Fibroblast of upper back skin (primary cell): ENCODE data around the gene ACACA.
"Not testable (repeated sequence)": the region's sequence is repeated elsewhere in the genome, so short reads cannot be mapped to it uniquely, and the experiment has no call there.

Source experiments
- DNase-seq: peaks from one replicate; pipeline ENCODE4 v3.0.0-alpha.2; 2013

ACACA gene

DNA sequence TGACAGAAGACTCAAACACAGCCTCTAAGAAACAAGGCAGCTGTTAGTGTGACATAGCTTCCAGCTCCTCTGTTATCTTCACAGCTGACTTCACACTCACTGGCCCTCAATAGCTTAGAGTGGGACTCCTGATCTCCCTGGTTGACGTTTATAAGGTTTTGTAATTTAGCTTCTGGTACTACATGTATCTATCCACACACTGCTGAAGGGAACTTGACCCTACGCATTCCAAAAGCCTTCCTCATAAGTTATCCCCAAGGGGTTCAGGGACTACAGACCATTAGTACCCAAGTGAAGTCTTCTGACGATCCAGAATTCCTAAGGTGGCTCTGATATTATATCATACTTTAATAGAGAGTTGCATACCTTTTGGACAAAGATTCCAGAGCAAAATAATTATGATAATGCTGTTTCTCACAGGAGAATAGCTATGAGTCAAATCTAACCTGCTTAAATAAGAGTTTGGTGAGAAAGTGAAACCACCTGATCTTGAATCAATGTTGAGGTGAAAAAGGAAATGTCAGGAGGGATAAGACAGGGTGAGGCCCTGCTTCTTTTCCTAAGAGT, 14.5 kb downstream of the ACACA start:
- DNase-seq: peak; percentile 76

DNA sequence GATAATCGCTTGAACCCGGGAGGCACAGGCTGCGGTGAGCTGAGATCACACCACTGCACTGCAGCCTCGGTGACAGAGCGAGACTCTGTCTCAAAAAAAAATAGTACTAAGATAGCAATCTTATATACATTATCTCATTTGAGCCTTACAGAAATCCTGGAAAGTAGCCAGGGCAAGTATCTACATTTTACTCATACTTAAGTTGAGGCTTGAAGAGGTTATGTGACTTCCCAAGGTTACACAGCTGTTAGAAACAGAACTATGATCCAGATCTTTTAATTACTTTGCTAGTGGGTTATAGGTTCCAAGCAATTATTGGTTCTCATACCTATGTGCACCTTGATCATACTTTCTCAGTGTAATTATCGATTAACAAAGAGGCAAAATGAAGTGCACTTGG, 15.5 kb downstream of the ACACA start:
- peak; percentile 51 for DNase-seq

DNA sequence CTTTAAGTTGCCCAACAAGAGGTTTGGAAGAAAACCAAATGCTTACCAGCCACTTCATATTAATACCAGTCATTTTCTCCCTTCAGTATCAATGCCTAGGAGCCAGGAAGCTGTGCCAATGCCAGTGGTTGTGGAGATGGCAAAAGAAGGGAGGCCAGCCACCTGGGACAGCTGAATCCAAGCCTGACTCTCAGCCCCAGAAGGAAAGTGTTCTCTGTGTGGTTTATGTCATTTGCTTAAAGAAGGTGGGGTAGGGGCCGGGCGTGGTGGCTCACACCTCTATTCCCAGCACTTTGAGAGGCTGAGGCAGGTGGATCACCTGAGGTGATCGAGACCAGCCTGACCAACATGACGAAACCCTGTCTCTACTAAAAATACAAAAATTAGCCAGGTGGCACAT, 17.5 kb downstream of the ACACA start:
- DNase-seq: no peak

DNA sequence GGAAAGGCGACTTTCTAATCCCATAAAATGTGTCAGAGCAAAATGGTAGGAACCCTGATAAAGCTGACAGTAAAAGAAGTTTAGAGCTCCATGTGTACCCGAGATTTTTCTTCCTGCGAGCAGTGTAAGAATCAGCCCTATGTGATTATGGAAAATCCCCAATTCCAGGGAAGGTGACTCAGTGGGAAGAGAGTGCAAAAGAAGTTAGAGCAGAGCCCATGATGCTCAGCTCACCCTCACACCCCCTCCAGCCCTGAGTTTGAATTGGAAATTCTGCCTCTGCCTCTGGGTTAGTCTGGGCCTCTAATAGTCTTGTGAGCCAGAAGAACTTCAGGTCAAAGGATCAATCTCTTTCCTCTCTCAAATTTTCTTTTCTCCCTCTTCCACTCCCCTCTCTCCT, 18.4 kb downstream of the ACACA start:
- peak; percentile 32 for DNase-seq

DNA sequence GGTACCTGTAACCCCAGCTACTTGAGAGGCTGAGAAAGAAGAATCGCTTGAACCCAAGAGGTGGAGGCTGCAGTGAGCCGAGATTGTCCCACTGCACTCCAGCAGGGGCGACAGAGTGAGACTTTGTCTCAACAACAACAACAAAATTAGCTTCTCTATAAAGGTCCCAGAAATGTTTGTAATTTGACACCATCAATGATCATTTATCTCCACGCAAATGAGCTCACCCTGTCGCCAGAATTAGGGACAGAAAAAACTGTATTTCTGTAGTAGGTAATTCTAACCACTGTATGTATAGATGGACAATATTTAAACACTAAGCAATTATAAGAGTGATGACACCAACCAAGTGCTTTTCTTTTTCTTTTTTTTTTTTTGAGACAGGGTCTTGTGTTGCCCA, 20.2 kb downstream of the ACACA start:
- no peak for DNase-seq

DNA sequence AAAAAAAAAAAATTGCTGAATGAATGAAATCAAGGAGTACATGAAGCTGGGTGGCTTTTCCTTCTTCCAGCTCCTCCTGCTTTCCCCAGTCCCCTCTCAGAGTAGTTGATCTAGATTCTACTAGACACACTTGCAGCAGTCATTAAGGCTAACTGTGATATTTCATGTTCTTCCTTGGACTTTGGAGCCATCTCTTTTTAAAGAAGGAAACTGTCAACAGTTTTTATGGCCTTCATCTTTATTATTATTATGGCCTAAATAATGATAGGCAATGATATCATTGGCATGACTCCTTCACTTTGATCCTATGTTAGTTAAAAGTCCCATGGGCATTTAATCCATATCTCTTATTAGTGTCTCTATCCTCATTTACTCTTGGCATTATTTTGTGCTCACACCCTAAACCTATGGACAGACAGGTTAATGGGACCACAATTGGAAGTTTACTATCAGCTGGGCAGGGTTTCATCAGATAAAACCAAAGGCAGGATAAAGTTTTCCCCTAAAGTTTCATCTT, 21.1 kb downstream of the ACACA start:
- DNase-seq: no peak

DNA sequence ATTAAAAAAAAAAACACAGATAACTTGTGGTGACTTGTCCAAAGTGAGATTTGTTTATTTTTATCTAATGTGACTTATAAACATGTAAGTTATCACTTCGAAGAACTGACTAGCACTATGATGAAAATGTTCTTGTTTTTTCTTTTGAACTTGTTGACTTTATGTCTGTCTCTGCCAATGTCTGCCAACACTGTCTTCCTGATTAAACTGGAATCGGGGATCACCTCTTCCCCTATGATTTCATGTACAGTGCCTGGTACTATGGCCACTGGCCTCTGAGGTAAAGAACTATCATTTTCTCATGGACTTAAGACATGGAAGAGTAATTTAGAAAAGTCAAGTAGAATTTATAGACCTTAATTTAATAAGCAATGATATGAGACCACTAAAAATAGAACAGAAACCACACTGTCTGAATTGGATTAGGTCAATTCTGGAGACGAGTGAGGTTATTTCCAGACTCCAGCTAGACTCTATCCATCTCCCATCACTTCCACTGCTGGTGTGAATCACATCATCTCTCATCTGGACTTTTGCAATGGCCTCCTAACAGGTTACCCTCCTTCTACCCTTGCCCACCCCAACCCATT, 22.0 kb downstream of the ACACA start:
- DNase-seq: no peak

DNA sequence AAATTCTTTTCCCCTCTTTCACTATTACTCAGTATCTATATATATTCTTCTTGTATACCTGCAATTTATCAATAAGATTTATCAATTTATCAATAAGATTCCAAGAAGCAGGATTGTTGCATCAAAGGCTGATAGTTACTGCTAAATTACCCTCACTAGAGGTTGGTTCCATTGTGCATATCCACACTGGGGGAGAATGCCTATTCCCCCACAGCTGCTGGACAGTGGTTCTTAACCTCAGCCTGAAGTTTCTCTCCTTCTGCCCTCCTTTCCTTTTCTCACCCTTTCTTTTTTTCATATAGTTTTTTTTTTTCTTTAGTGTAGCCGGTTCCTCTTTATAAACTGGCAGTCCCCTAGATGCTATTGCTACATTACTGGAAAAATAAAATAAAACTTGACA, 24.6 kb downstream of the ACACA start:
- DNase-seq: no peak

DNA sequence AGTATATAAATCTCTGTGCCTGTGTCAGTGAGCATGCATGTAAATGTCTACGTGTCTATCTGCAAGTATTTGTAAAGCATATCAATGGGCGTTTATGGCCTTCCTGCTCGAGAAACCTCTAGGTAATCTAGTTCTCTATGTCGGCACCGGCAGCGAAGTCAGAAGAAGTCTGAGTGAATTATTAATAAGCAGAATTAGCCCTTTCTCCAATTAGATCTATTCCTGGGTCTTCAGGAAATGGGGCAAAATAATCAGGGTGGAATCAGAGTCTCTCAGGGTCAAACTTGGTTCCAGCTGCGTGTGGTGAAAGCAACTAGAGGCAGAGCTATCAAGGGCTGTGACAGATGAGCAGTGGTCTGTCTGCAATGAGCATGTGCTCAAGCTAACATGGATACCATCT, 30.9 kb downstream of the ACACA start, which contains the start of gene C17orf78:
Gene C17orf78 (plus strand): TSS at position 280 of the 400 bp plus-strand sequence. CDS start 108 bp downstream, at position 388.
- DNase-seq: no peak

DNA sequence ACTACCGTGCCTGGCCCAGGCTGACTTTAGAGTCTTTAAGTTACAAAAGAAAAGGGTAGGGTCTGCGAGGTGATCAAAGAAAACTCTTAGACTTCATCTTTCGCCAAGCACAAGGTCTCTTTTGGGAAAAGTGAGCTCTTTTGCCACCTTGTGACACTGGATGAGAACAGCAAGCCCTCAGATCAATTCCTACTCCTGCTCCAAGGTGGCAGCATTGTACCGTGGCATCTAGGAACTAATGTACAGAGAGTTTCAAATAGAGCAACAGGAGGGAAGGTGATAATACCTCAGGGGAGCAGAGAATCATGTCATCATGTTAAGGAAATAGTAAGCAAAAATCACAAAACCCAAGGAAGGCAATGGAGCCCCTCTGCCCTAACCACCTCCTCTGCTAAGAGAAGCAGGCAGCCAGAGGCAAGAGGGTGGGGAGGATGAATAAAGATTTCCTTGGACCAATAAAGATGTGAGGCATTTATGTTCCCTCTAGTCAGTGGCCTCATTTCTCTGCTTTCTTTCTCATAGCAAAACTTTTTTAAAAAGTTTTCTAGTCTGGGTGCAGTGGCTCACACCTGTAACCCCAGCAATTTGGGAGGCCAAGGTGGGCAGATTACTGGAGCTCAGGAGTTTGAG, 33.0 kb downstream of the ACACA start:
- DNase-seq: peak; percentile 82

DNA sequence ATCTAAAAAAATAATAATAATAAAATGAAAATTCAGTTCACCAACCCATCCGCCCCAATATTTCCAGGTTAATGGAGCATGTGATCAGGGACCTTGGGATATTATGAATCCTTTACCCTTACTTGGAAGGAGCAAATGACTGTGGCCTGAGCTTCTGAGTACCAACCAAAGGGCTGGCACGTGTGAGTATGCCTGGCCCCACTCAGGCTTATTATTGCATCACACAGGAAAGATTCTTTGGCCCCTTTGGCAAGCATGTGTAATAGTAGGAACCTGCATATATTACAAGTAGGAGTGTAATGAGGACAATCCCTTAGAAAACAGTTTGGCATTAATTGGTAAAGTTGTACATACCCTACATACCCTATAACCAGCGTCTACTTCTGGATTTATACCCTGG, 38.1 kb downstream of the ACACA start:
- DNase-seq: peak; percentile 16

DNA sequence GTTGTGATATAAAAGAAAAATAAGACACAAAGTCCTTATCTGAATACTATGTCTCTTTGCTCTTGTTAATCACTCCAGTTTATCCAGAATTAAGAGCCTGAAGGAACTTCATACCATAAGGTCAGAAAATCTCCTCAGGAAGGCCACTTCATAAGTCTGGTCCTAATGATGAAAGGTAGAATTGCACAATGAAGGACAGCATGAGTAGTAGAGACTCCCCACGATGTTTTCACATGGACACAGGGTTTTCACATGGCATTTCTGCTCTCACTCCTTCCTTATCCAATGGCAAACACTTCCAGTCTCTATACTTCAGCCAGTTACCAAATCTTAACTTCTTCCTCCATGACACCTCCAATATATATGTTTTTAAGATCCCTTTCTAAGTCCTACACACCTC, 41.0 kb downstream of the ACACA start:
- no peak for DNase-seq

DNA sequence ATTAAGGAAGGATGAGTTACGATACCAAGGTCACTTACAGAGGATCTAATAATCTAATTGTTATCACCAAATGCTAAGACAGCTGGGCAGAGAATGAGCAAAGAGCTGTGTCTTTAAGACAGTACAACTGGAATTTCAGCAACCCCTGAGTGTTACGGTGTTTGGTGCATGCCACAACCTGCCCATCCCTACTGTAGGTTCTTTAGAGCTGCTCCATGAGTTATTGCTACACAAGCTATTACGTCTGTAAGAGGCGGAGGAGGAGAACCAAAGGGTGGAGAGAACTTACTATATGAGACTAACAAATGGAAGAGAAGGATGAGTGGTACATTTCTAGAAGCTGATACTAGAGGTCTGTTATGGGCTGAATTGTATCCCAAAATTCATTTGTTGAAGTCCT, 45.1 kb downstream of the ACACA start:
- DNase-seq: no peak

DNA sequence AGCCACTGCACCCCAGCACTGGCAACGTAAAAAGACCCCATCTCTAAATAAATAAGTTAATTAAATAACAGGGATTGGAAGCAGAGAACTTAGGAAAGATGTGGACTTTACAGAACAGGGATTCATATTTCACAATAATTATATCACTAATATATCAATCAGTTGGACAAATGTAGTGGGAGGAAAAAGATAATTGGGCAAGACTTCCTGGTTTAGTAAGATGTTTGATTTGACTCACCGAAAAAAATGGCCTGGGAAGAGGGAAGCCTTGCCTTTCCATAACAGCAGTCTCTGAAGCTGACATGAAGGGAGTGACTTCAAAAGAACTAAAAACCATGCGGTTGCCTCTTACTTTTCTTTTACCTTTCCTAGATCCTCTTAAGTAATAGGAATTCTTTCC, 46.0 kb downstream of the ACACA start:
- DNase-seq: no peak

DNA sequence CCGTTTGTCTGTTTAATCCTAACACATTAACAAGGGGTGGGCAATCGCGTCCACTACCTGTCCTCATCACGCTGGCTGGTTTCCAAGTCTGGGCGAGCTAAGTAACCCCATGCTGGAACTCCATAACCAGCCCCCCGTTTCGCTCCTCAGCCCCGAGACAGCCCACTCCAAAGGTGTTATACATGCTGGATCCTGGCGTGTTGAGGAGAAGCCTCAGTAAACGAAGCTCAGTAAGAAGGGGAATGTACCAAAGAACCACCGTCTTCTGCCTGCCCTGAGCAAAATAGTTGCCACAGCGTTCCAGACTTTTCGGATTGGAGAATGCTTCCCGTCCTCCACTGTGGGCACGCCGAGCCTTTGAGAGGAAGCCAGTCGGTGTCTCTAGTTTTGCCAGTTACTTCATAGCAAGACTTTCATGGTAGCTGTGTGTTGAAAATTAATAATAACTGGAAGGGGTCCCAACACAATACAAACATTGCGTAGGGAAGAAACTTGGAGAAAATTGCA, 46.9 kb downstream of the ACACA start:
- no peak for DNase-seq

DNA sequence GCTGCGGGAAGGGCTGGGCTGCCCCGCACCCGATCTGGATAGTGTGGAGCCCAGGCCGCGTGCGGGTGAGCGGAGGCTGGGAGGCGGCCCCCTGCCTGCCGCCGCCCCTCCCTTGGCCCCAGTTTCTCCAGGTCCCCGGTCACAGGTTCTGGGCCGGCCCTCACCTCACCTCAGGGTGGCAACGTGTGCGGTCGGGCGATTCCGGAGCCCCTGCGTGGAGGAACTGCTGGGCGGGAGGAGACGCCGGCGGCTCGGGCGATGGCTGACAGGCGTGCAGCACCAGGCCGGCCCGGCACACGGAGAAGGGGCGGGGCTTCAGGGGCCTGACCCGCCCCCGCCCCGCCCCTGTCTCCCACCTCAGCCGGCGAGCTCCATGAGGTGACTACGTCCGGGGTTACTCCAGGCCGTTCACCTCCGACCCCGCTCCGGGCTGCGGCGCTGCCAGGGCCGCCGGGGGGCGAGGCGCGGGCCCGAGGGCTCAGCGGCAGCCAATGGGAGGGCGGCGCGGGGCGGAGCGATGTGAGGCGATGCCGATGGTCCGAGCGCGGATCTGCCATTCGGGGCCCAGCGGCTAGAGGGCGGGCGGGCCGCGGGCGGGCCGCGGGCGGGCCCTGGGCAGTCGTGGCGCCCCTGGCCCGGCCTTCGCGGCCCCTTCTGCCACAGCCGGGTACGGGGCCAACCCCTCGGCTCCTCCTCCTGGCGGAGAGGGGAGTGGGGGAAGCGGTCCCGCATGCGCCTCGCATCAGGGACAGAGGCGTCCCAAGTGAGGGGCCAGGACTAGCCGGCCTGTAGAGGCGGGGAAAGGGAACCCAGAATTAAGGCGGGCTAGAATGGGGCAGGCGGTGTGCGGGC, 47.6 kb downstream of the ACACA start:
- peak; percentile 90 for DNase-seq

DNA sequence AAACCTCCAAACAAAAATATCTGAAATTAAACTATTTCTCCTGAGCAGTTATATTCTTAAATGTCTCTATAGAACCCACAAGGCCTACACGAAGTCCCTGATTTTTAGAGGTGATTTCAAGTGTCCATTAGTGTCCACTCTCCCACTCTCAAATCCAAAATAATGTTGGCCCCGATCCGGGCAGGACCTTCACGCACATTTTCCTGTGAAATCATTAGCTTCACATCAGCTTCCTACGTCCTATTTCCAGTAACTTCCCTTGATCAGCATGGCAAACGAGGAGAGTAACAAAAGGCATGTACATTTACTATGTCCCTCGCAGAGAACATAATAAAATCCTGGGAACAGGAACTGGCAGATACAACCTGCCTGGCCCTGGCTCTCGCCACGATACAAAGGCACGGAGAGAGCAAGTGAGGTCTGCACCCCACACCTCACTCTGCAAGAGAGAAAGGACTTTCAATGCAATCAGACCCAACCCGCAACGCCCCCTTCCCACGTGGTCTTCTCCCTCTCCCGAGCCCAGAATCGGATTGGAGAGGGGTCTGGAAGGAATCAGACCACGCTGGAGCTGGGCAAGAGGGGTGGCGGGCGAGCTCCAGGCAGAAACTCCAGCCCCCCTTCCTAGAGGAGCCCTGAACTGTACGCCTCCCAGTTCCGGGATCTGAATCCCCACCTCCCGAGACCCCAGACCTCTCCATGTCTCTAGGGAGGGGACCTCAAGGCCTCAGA, 48.4 kb downstream of the ACACA start:
- peak; percentile 58 for DNase-seq

DNA sequence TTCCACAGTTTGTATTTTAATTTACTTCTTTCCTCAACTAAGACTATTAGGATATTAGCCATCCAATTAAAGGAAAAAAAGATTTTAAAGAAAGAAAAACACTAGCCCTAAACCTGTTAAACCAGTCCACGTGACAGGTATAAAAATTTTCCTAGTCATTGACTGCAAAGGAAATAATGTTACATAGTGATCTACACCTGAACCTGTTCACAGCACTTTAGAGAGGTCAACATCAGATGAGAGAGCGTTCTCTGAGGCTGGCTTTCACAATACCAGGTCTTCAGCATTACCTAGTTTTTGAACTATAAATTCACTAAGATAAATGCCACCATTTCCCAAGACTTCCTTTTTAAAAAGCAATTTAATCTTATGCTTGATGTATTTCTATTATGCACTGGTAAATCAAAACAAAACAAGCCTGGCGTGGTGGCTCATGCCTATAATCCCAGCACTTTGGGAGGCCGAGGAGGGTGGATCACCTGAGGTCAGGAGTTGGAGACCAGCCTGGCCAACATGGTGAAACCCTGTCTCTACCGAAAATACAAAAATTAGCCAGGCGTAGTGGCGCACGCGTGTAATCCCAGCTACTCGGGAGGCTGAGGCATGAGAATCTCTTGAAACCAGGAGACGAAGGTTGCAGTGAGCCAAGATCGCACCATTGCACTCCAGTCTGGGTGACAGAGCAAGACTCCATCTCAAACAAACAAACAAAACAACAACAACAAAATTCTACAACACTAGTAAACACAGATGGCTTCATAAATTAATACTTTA, 49.7 kb downstream of the ACACA start:
- DNase-seq: not testable (repeated sequence)

DNA sequence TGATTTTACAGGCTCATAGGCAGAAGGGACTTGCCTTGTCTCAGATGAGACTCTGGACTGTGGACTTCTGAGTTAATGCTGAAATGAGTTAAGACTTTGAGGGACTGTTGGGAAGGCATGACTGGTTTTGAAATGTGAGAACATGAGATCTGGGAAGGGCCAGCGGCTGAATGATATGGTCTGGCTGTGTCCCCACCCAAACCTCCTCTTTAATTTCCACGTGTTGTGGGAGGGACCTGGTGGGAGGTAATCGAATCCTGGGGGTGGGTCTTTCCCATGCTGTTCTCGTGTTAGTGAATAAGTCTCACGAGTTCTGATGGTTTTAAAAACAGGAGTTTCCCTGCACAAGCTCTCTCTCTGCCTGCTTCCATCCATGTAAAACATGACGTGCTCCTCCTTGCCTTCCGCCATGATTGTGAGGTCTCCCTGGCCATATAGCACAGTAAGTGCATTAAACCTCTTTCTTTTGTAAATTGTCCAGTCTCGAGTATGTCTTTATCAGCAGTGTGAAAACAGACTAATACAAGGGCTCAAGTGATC, 59.7 kb downstream of the ACACA start:
- not testable (repeated sequence) for DNase-seq

DNA sequence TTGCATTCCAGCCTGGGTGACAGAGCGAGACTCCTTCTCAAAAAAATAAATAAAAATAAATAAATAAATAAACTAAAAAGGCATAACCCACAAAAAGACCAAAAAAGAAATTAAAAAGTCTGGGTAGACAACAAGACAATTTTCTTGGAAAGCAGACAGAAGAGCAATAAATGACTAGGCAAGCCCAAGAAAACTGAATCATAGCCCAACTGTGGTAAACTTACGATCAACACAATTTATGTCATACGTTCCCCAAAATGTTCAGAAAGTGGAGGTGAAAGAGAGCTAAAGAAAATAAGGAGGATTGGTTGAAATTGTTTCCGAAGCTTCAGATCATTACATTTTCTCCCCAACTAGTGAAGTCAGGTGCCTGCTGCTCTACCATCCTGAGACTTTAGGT, 62.1 kb downstream of the ACACA start:
- DNase-seq: no peak

DNA sequence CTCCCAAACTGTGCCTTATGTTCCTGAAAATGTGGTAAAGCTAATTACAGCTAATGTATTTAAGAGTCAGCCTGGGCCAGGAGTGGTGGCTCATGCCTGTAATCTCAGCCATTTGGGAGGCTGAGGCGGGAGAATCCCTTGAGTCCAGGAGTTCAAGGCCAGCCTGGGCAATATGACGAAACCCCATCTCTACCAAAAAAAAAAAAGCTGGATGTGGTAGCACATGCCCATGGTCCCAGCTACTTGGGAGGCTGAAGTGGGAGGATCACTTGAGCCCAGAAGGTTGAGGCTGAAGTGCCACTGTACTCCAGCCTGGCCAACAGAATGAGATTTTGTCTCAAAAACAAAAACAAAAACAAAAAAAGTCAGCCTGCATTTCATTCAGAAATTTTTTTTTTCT, 64.0 kb downstream of the ACACA start:
- no peak for DNase-seq
